B cell (primary cell): ENCODE results near the gene TMX2. TPM values are rescaled to one million over a fixed set of nuclear protein-coding genes. Genes with fewer than 3 reads are reported as not detected.
A peak's percentile ranks its signal among the peaks of the same experiment; 100 is the strongest.

Experiments
- ATAC-seq: fragments of 200-7000 bp; cut with Tn5 transposase; one replicate; pipeline ENCODE4 v1.10.0; 2021; ENCODE audit warnings: low read depth, mild to moderate bottlenecking, moderate number of reproducible peaks, moderate library complexity
- CTCF ChIA-PET: fragments of 350-600 bp; sonication (Branson Sonifier 250); formaldehyde crosslinking; loops from one replicate; lab custom pipeline; 2021; ENCODE audit warnings: antibody characterized with exemption, inconsistent platforms; lab: Charles Lee
- POLR2A ChIA-PET: fragments of 350-600 bp; sonication (Branson Sonifier 250); formaldehyde crosslinking; loops from one replicate; lab custom pipeline; 2021; ENCODE audit warnings: antibody characterized with exemption; lab: Charles Lee
- DNase-seq: peaks from one replicate; pipeline ENCODE4 v3.0.0; 2013
- H2AFZ ChIP-seq: 2 replicates; pipeline ENCODE4 v1.6.1; 2012; ENCODE audit warnings: mild to moderate bottlenecking, low read depth, low read length; ENCODE audit not compliant: insufficient read depth, poor library complexity, severe bottlenecking
- H3K27ac ChIP-seq, 2 donors: 1 replicate in 1 of 2; 2 replicates in 1 of 2; pipeline ENCODE4 v1.5.1; 2012 to 2013; ENCODE audit warnings: low read length in 2 of 2, mild to moderate bottlenecking in 2 of 2, moderate library complexity in 1 of 2
- H3K27me3 ChIP-seq, 4 experiments: fragments of 200-600 bp in 1 of 4; sonication (generic) in 1 of 4; replicated peaks in 1 of 4; 1 replicate in 2 of 4; 2 replicates in 2 of 4; pipeline versions ENCODE4 v1.6.1 to v1.7.0; 2013 to 2016; ENCODE audit warnings: low read length in 3 of 4, mild to moderate bottlenecking in 2 of 4, mixed read lengths in 1 of 4, moderate library complexity in 1 of 4; ENCODE audit not compliant: insufficient read depth in 4 of 4, control insufficient read depth in 3 of 4; ENCODE audit errors: control extremely low read depth in 1 of 4
- H3K36me3 ChIP-seq, 2 experiments: replicated peaks in 1 of 2; 1 replicate in 1 of 2; 2 replicates in 1 of 2; pipeline versions ENCODE4 v1.6.1 to v1.7.1; 2013; ENCODE audit warnings: low read length in 1 of 2; ENCODE audit not compliant: insufficient read depth in 2 of 2, control insufficient read depth in 1 of 2; ENCODE audit errors: control extremely low read depth in 1 of 2, extremely low read depth in 1 of 2
- H3K4me1 ChIP-seq, 2 donors: fragments of 200-600 bp in 1 of 2; sonication (generic) in 1 of 2; 1 replicate in 1 of 2; 2 replicates in 1 of 2; pipeline versions ENCODE4 v1.5.1 to v1.6.1; 2013 to 2017; ENCODE audit warnings: low read length in 2 of 2; ENCODE audit not compliant: control insufficient read depth in 2 of 2, insufficient read depth in 2 of 2
- H3K4me2 ChIP-seq: replicated peaks from 2 replicates; pipeline ENCODE3; 2012; ENCODE audit warnings: mild to moderate bottlenecking, low read depth, low read length; ENCODE audit not compliant: poor library complexity, severe bottlenecking
- H3K4me3 ChIP-seq, 5 experiments: fragments of 200-600 bp in 1 of 5; sonication (generic) in 1 of 5; 1 replicate in 3 of 5; 2 replicates in 2 of 5; pipeline versions ENCODE4 v1.5.1 to v1.7.0; 2011 to 2016; ENCODE audit warnings: low read length in 4 of 5, mild to moderate bottlenecking in 4 of 5, low read depth in 2 of 5, control low read depth in 1 of 5, moderate library complexity in 1 of 5; ENCODE audit not compliant: insufficient read depth in 1 of 5; ENCODE audit errors: control extremely low read depth in 1 of 5, extremely low read depth in 1 of 5
- H3K79me2 ChIP-seq: fragments of 200-600 bp; sonication (generic); one replicate; pipeline ENCODE4 v1.6.0; 2016; ENCODE audit warnings: low read length; ENCODE audit not compliant: control insufficient read depth, insufficient read depth
- H3K9ac ChIP-seq: fragments of 200-600 bp; sonication (generic); 2 replicates; pipeline ENCODE4 v1.6.1; 2017; ENCODE audit warnings: mild to moderate bottlenecking, low read length, moderate library complexity
- H3K9me3 ChIP-seq, 3 donors: one replicate each; pipeline versions ENCODE4 v1.6.1 to v1.7.1; 2013; ENCODE audit warnings: low read length in 2 of 3; ENCODE audit not compliant: control insufficient read depth in 2 of 3, insufficient read depth in 1 of 3; ENCODE audit errors: control extremely low read depth in 1 of 3
- H4K20me1 ChIP-seq: 2 replicates; pipeline ENCODE4 v1.6.0; 2012; ENCODE audit warnings: mild to moderate bottlenecking, low read length; ENCODE audit not compliant: insufficient read depth, control insufficient read depth, poor library complexity, severe bottlenecking
- H3K27ac Mint-ChIP-seq: one replicate; pipeline ENCODE4 v1.8.0; 2021; ENCODE audit warnings: mixed read lengths
- H3K27me3 Mint-ChIP-seq: one replicate; pipeline ENCODE4 v1.8.0; 2021; ENCODE audit warnings: mixed read lengths
- H3K4me1 Mint-ChIP-seq: one replicate; pipeline ENCODE4 v1.8.0; 2021; ENCODE audit warnings: mixed read lengths
- H3K4me3 Mint-ChIP-seq: one replicate; pipeline ENCODE4 v1.8.0; 2021; ENCODE audit warnings: mixed read lengths
- H3K9me3 Mint-ChIP-seq: one replicate; pipeline ENCODE4 v1.8.0; 2022; ENCODE audit warnings: mixed read lengths; ENCODE audit not compliant: insufficient read depth
- EZH2 ChIP-seq: IDR thresholded peaks from 2 replicates; pipeline ENCODE4 v1.6.1; 2012; ENCODE audit warnings: borderline replicate concordance, low read depth, mild to moderate bottlenecking, moderate library complexity, low read length; ENCODE audit not compliant: insufficient read depth, poor library complexity, severe bottlenecking
- WGBS: methylation state at CpG from one replicate; pipeline ENCODE4 v1.1.5; 2013; ENCODE audit warnings: missing lambda C conversion rate; ENCODE audit not compliant: insufficient coverage; 5-methylcytosine and 5-hydroxymethylcytosine counted together
- intact Hi-C: fragments of 100-400 bp; cut with micrococcal nuclease; formaldehyde crosslinking; loops from one replicate; pipeline ENCODE4 v1.10.0; 2022
- polyA plus RNA-seq: library from polyadenylated mRNA; depleted of rRNA; stranded (reverse); fragments of >200 nt; gene quantifications from 2 replicates; pipeline ENCODE4 v1.2.3, GENCODE V29; 2012
- total RNA-seq, 2 donors: library from RNA; stranded (reverse); fragments of 120-200 nt in 1 of 2; gene quantifications; 1 replicate in 1 of 2; 2 replicates in 1 of 2; pipeline versions ENCODE4 v1.2.3 to v1.2.4, GENCODE V29; 2013 to 2022
- TF ChIP-seq, protein P1 (sequence below): fragments of 200-600 bp; IDR thresholded peaks from one replicate; pipeline ENCODE4 v1.8.0; 2022; ENCODE audit warnings: antibody characterized with exemption, mild to moderate bottlenecking

Gene TMX2
- total and polyA plus RNA-seq, 2 donors (not counting 1 experiment from before 2014, with no cell fraction given), result 40.3 to 60.2 TPM

DNA sequence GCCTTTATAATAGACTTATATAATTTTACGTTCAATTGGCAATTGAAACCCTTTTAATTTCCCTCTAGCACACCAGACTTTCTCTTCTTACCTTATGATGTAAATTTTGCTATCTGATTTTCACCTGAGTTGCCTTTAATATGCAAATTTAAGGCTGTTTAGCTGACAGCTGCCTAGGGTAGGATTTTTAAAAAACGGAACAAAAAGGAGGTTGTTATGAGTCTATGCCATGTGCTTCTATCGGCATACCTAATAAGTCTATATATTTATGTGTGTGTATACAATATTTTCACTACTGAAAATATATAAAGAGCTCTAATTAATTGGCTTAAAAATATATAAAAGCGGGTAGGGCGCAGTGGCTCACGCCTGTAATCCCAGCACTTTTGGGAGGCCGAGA, 17.1 kb downstream of the TMX2 start:
- H3K4me1 ChIP-seq, result no peaks in the 10 kb centered on the region
- H3K36me3 ChIP-seq, result peaks cover 0 to 10% of the 10 kb centered on the region in 2 experiments
- ChIA-PET POLR2A (interaction anchor here (0.6 kb wide), 1 partner anchor 13 kb away, joined by 3 read pairs; no protein-coding TSS in a partner anchor), CTCF (interaction anchor here (2.1 kb wide), 1 partner anchor 71 kb away, joined by 9 read pairs; no protein-coding TSS in a partner anchor)
- peaks cover 11% of the 10 kb centered on the region for H3K4me1 Mint-ChIP-seq
- no peak overlapping the region for H3K4me3 ChIP-seq
- peaks cover 9% of the 10 kb centered on the region for H4K20me1 ChIP-seq
- H3K27me3 Mint-ChIP-seq, result no peaks in the 10 kb centered on the region
- H2AFZ ChIP-seq, result no peak overlapping the region
- DNase-seq (no peak), ATAC-seq (peak; percentile 47)
- WGBS, result no CpG with 5 or more reads among the region's 7 CpGs
- H3K9ac ChIP-seq, result no peak overlapping the region
- TF ChIP-seq, protein P1, sequence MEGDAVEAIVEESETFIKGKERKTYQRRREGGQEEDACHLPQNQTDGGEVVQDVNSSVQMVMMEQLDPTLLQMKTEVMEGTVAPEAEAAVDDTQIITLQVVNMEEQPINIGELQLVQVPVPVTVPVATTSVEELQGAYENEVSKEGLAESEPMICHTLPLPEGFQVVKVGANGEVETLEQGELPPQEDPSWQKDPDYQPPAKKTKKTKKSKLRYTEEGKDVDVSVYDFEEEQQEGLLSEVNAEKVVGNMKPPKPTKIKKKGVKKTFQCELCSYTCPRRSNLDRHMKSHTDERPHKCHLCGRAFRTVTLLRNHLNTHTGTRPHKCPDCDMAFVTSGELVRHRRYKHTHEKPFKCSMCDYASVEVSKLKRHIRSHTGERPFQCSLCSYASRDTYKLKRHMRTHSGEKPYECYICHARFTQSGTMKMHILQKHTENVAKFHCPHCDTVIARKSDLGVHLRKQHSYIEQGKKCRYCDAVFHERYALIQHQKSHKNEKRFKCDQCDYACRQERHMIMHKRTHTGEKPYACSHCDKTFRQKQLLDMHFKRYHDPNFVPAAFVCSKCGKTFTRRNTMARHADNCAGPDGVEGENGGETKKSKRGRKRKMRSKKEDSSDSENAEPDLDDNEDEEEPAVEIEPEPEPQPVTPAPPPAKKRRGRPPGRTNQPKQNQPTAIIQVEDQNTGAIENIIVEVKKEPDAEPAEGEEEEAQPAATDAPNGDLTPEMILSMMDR, result no peak
- no peak for TF ChIP-seq EZH2
- peak overlapping the region; percentile 34 for H3K4me2 ChIP-seq
- no peak overlapping the region for H3K4me3 Mint-ChIP-seq
- no peaks in the 10 kb centered on the region for H3K9me3 ChIP-seq
- no peak overlapping the region for H3K27ac ChIP-seq
- intact Hi-C loops, result no loop called here
- H3K27me3 ChIP-seq, result no peaks in the 10 kb centered on the region
- peaks cover 80% of the 10 kb centered on the region for H3K79me2 ChIP-seq
- H3K9me3 Mint-ChIP-seq, result no peaks in the 10 kb centered on the region
- H3K27ac Mint-ChIP-seq, result no peak overlapping the region

DNA sequence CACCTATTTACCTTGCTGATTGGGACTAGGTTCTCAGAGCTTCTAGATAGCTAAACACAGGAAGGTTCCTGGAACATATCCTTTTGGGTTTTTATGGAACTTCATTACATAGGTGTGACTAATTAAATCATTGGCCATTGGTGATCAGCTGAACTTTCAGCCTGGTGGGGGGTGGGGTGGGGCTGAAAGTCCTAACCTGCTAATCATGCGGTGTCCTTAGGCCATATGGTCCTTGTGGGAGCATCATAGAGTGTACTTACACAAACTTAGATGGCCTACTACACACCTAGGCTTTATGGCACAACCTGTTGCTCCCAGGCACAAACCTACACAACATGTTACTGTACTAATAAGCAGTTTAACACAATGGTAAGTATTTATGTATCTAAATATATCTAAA, 20.3 kb downstream of the TMX2 start:
- no peak overlapping the region for H2AFZ ChIP-seq
- H3K4me2 ChIP-seq, result no peak overlapping the region
- H3K9me3 ChIP-seq, result no peaks in the 10 kb centered on the region
- no peaks in the 10 kb centered on the region for H3K27me3 Mint-ChIP-seq
- CTCF ChIA-PET, result no interaction called here
- WGBS, result no CpG with 5 or more reads among the region's 1 CpG
- peaks cover 7% of the 10 kb centered on the region for H4K20me1 ChIP-seq
- intact Hi-C loops, result no loop called here
- H3K9me3 Mint-ChIP-seq, result no peaks in the 10 kb centered on the region
- peaks cover 10% of the 10 kb centered on the region for H3K4me1 Mint-ChIP-seq
- no peak overlapping the region for H3K27ac Mint-ChIP-seq
- H3K27ac ChIP-seq, result peak overlapping the region in 1 of 2 donors; percentile 6
- POLR2A ChIA-PET, result interaction anchor here (1.0 kb wide), 1 partner anchor 9 kb away, joined by 3 read pairs; the partner anchor contains the start of gene SELENOH
- H3K4me3 ChIP-seq, result no peak overlapping the region
- H3K36me3 ChIP-seq, result peaks cover 0 to 20% of the 10 kb centered on the region in 2 experiments
- TF ChIP-seq, protein P1, result no peak
- TF ChIP-seq EZH2, result no peak
- no peak overlapping the region for H3K4me3 Mint-ChIP-seq
- no peak overlapping the region for H3K9ac ChIP-seq
- H3K79me2 ChIP-seq, result peaks cover 70% of the 10 kb centered on the region
- no peak for ATAC-seq
- no peaks in the 10 kb centered on the region for H3K27me3 ChIP-seq
- no peak for DNase-seq
- H3K4me1 ChIP-seq, result no peaks in the 10 kb centered on the region
